PFSK-1 (cell line): Measurements from ENCODE around the gene SPINT3.

Source experiments
- POLR2AphosphoS5 ChIP-seq: IDR thresholded peaks from 2 replicates; pipeline ENCODE4 v1.6.1; 2012; ENCODE audit warnings: low read depth, mild to moderate bottlenecking, control low read depth, low read length, moderate library complexity
- REST ChIP-seq, 2 experiments: IDR thresholded peaks; 2 replicates each; pipeline versions ENCODE4 v1.6.1 to v1.8.0; 2011 to 2012; ENCODE audit warnings: low read depth in 2 of 2, low read length in 2 of 2, control low read depth in 1 of 2, inconsistent platforms in 1 of 2, mild to moderate bottlenecking in 1 of 2, moderate library complexity in 1 of 2; ENCODE audit not compliant: insufficient read depth in 1 of 2
- SIN3A ChIP-seq: IDR thresholded peaks from 2 replicates; pipeline ENCODE4 v1.6.1; 2012; ENCODE audit warnings: mild to moderate bottlenecking, low read length, moderate library complexity, borderline replicate concordance; ENCODE audit not compliant: insufficient read depth
- TAF1 ChIP-seq: IDR thresholded peaks from 2 replicates; pipeline ENCODE4 v1.6.1; 2012; ENCODE audit warnings: low read length, control low read depth, borderline replicate concordance; ENCODE audit not compliant: insufficient read depth

- TF ChIP-seq SIN3A (no peak), REST (IDR thresholded peaks at IDR 0.05; ENCODE audit: insufficient read depth in 1 of 2, low read depth in 2 of 2, low read length in 2 of 2) (no peak), POLR2AphosphoS5 (no peak), TAF1 (no peak)
These were observed 13.8 kb downstream of the SPINT3 start for GRCh38 chr20:45501600-45501999.
